Osteocyte (in vitro differentiated cells): ENCODE results near the gene NEIL3. TPM values are rescaled to one million over a fixed set of nuclear protein-coding genes. Genes with fewer than 3 reads are reported as not detected.

ENCODE experiments used
- DNase-seq: peaks from one replicate; pipeline ENCODE4 v3.0.0; 2021; ENCODE audit warnings: mixed read lengths; ENCODE audit not compliant: unreplicated experiment; ENCODE audit errors: extremely low spot score
- H3K27ac Mint-ChIP-seq: one replicate; pipeline ENCODE4 v1.8.0; 2021; ENCODE audit warnings: mild to moderate bottlenecking, mixed read lengths; ENCODE audit not compliant: unreplicated experiment
- H3K27me3 Mint-ChIP-seq: one replicate; pipeline ENCODE4 v1.8.0; 2021; ENCODE audit warnings: mixed read lengths; ENCODE audit not compliant: unreplicated experiment
- H3K36me3 Mint-ChIP-seq: one replicate; pipeline ENCODE4 v1.8.0; 2021; ENCODE audit warnings: mixed read lengths; ENCODE audit not compliant: unreplicated experiment
- H3K4me1 Mint-ChIP-seq: one replicate; pipeline ENCODE4 v1.8.0; 2021; ENCODE audit warnings: mixed read lengths; ENCODE audit not compliant: unreplicated experiment
- H3K4me3 Mint-ChIP-seq: one replicate; pipeline ENCODE4 v1.8.0; 2021; ENCODE audit warnings: mild to moderate bottlenecking, moderate library complexity, mixed read lengths; ENCODE audit not compliant: unreplicated experiment
- H3K9me3 Mint-ChIP-seq: one replicate; pipeline ENCODE4 v1.8.0; 2021; ENCODE audit warnings: mixed read lengths; ENCODE audit not compliant: unreplicated experiment
- CTCF ChIP-seq: fragments of 200-600 bp; sonication (generic); IDR thresholded peaks from 2 replicates; pipeline ENCODE4 v1.5.0; 2021; ENCODE audit warnings: antibody characterized with exemption, mild to moderate bottlenecking, moderate library complexity
- total RNA-seq: library from RNA; stranded (reverse); gene quantifications from 2 replicates; pipeline ENCODE4 v1.2.1, GENCODE V29; 2021

The NEIL3 gene
- total RNA-seq, 1 donor from 2014 or later: 2.3 TPM

GRCh38 chr4:177348348-177348747 lies 38.7 kb downstream of the NEIL3 start:
- H3K27ac Mint-ChIP-seq: no peak overlapping the region
- H3K27me3 Mint-ChIP-seq: no peaks in the 10 kb centered on the region
- DNase-seq: no peak
- no peaks in the 10 kb centered on the region for H3K9me3 Mint-ChIP-seq
- H3K4me3 Mint-ChIP-seq: no peak overlapping the region
- peaks cover 2% of the 10 kb centered on the region for H3K36me3 Mint-ChIP-seq
- H3K4me1 Mint-ChIP-seq: no peaks in the 10 kb centered on the region
- TF ChIP-seq CTCF: no peak

- Mint-ChIP-seq H3K9me3 (no peaks in the 10 kb centered on the region), H3K27me3 (no peaks in the 10 kb centered on the region), H3K36me3 (peaks cover 3% of the 10 kb centered on the region), H3K4me1 (no peaks in the 10 kb centered on the region), H3K27ac (no peak overlapping the region), H3K4me3 (no peak overlapping the region)
- no peak for TF ChIP-seq CTCF
- DNase-seq: no peak
Observed at GRCh38 chr4:177349191-177349590, 39.5 kb downstream of the NEIL3 start.

GRCh38 chr4:177351622-177352244 lies 42.1 kb downstream of the NEIL3 start:
- Mint-ChIP-seq H3K36me3 (peaks cover 3% of the 10 kb centered on the region), H3K27ac (no peak overlapping the region), H3K4me1 (no peaks in the 10 kb centered on the region), H3K9me3 (no peaks in the 10 kb centered on the region), H3K4me3 (no peak overlapping the region), H3K27me3 (no peaks in the 10 kb centered on the region)
- TF ChIP-seq CTCF: no peak
- no peak for DNase-seq

- no peaks in the 10 kb centered on the region for H3K9me3 Mint-ChIP-seq
- DNase-seq: no peak
- no peaks in the 10 kb centered on the region for H3K4me1 Mint-ChIP-seq
- no peaks in the 10 kb centered on the region for H3K27me3 Mint-ChIP-seq
- TF ChIP-seq CTCF: no peak
- H3K27ac Mint-ChIP-seq: no peak overlapping the region
- no peak overlapping the region for H3K4me3 Mint-ChIP-seq
- H3K36me3 Mint-ChIP-seq: peaks cover 3% of the 10 kb centered on the region
Observed at GRCh38 chr4:177356206-177356605, 46.5 kb downstream of the NEIL3 start.

GRCh38 chr4:177356921-177357320 lies 47.2 kb downstream of the NEIL3 start:
- TF ChIP-seq CTCF: no peak
- Mint-ChIP-seq H3K4me1 (no peaks in the 10 kb centered on the region), H3K4me3 (no peak overlapping the region), H3K36me3 (peaks cover 2% of the 10 kb centered on the region), H3K9me3 (no peaks in the 10 kb centered on the region), H3K27me3 (no peaks in the 10 kb centered on the region), H3K27ac (no peak overlapping the region)
- no peak for DNase-seq
